AML-193 (cell line): ENCODE data around the gene PIGM.

Experiments used
- DNase-seq, 2 experiments: peaks; one replicate each; lab custom pipeline; 2025; lab: John Stamatoyannopoulos, UW

The PIGM gene

GRCh38 chr1:159988006-159988405 is 43.8 kb downstream of the PIGM start:
- no peak for DNase-seq

- DNase-seq = no peak
Measured at GRCh38 chr1:159987186-159987585, 44.6 kb downstream of the PIGM start.

GRCh38 chr1:159986531-159986930 is 45.3 kb downstream of the PIGM start:
- DNase-seq = no peak

GRCh38 chr1:159986093-159986492 is 45.7 kb downstream of the PIGM start:
- DNase-seq = no peak

- DNase-seq = no peak
Measured at GRCh38 chr1:159985473-159985872, 46.3 kb downstream of the PIGM start.

GRCh38 chr1:159983681-159984080 is 48.1 kb downstream of the PIGM start:
- DNase-seq = no peak

- DNase-seq = no peak
Measured at GRCh38 chr1:159982280-159982679, 49.5 kb downstream of the PIGM start.

- no peak for DNase-seq
Measured at GRCh38 chr1:159981351-159982055, 50.3 kb downstream of the PIGM start.

- no peak for DNase-seq
Measured at GRCh38 chr1:159980786-159981185, 51.0 kb downstream of the PIGM start.

- DNase-seq = no peak
Measured at GRCh38 chr1:159980076-159980475, 51.7 kb downstream of the PIGM start.

GRCh38 chr1:159979257-159979656 is 52.5 kb downstream of the PIGM start:
- no peak for DNase-seq

GRCh38 chr1:159978107-159978398 is 53.7 kb downstream of the PIGM start:
- DNase-seq = no peak

- DNase-seq = no peak
Measured at GRCh38 chr1:159977364-159978106, 54.3 kb downstream of the PIGM start.
